Testis (tissue), 3 donors: Measurements from ENCODE around the gene DPP6. TPM values are rescaled to one million over a fixed set of nuclear protein-coding genes. Genes with fewer than 3 reads are reported as not detected.

Source experiments
- DNase-seq: peaks from one replicate; pipeline ENCODE4 v3.0.0-alpha.2; 2019
- H3K27ac ChIP-seq, 2 donors: fragments of 200-600 bp; sonication (generic); one replicate each; pipeline ENCODE4 v1.5.1; 2019
- H3K27me3 ChIP-seq: fragments of 200-600 bp; sonication (generic); one replicate; pipeline ENCODE4 v1.5.1; 2019
- H3K36me3 ChIP-seq: fragments of 200-600 bp; sonication (generic); one replicate; pipeline ENCODE4 v1.5.1; 2017; ENCODE audit warnings: low read depth; ENCODE audit errors: missing control alignments
- H3K4me1 ChIP-seq: fragments of 200-600 bp; sonication (generic); one replicate; pipeline ENCODE4 v1.5.1; 2019
- H3K4me3 ChIP-seq, 2 donors: fragments of 200-600 bp; sonication (generic); one replicate each; pipeline ENCODE4 v1.5.1; 2017 to 2019
- H3K9me3 ChIP-seq: fragments of 200-600 bp; sonication (generic); one replicate; pipeline ENCODE4 v1.5.1; 2017
- POLR2A ChIP-seq: fragments of 450-650 bp; IDR thresholded peaks from one replicate; pipeline ENCODE4 v1.6.1; 2017; ENCODE audit warnings: antibody characterized with exemption, mild to moderate bottlenecking, moderate library complexity
- WGBS, 2 donors: methylation state at CpG; one replicate each; pipeline ENCODE4 v1.1.5; 2018; 5-methylcytosine and 5-hydroxymethylcytosine counted together
- intact Hi-C: fragments of 100-400 bp; cut with DNase I; formaldehyde crosslinking; loops from one replicate; pipeline ENCODE4 v1.15.1; 2023; ENCODE audit warnings: low total_unique reads
- polyA plus RNA-seq: library from polyadenylated mRNA; stranded (reverse); fragments of 350-450 nt; fragmentation: Illumina TruSeq; extraction: RNeasy Lipid Tissue Mini Kit (QIAGEN cat#74804); gene quantifications from one replicate; pipeline ENCODE4 v1.2.3, GENCODE V29; 2014; ENCODE audit warnings: low read depth, low replicate concordance; ENCODE audit not compliant: insufficient read depth
- total RNA-seq, 2 donors: library from RNA; depleted of rRNA; stranded (reverse); fragments of >200 nt; gene quantifications; one replicate each; pipeline ENCODE4 v1.2.3, GENCODE V29; 2016
- TF ChIP-seq, protein P1 (sequence below), 3 experiments: fragments of 450-650 bp in 2 of 3; fragments of 200-600 bp in 1 of 3; sonication (generic) in 1 of 3; IDR thresholded peaks; one replicate each; pipeline ENCODE4 v1.5.1; 2016 to 2019; ENCODE audit warnings: antibody characterized with exemption in 3 of 3, mild to moderate bottlenecking in 2 of 3, moderate library complexity in 1 of 3

The DPP6 gene
- total and polyA plus RNA-seq, 3 donors from 2014 or later, result 26.0 to 78.3 (median 52.8) TPM

GRCh38 chr7:154735766-154736165, 683.6 kb downstream of the DPP6 start:
- DNase-seq, result no peak
- Histone ChIP-seq H3K27me3 (no peaks in the 10 kb centered on the region), H3K4me3 (no peak overlapping the region), H3K36me3 (no peaks in the 10 kb centered on the region), H3K4me1 (no peaks in the 10 kb centered on the region), H3K27ac (no peak overlapping the region), H3K9me3 (no peaks in the 10 kb centered on the region)
- WGBS, 2 donors, result 75 to 87% methylated on average over 3 of the region's 3 CpGs
- intact Hi-C loops, result no loop called here
- no peak for TF ChIP-seq POLR2A
- TF ChIP-seq, protein P1, sequence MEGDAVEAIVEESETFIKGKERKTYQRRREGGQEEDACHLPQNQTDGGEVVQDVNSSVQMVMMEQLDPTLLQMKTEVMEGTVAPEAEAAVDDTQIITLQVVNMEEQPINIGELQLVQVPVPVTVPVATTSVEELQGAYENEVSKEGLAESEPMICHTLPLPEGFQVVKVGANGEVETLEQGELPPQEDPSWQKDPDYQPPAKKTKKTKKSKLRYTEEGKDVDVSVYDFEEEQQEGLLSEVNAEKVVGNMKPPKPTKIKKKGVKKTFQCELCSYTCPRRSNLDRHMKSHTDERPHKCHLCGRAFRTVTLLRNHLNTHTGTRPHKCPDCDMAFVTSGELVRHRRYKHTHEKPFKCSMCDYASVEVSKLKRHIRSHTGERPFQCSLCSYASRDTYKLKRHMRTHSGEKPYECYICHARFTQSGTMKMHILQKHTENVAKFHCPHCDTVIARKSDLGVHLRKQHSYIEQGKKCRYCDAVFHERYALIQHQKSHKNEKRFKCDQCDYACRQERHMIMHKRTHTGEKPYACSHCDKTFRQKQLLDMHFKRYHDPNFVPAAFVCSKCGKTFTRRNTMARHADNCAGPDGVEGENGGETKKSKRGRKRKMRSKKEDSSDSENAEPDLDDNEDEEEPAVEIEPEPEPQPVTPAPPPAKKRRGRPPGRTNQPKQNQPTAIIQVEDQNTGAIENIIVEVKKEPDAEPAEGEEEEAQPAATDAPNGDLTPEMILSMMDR (IDR thresholded peaks at IDR 0.05), result no peak

- DNase-seq, result no peak
- WGBS, 2 donors, result 79 to 83% methylated on average over 3 of the region's 3 CpGs
- H3K27ac ChIP-seq, result no peak overlapping the region
- TF ChIP-seq, protein P1 (IDR thresholded peaks at IDR 0.05), result no peak
- TF ChIP-seq POLR2A, result no peak
- intact Hi-C loops, result no loop called here
- no peaks in the 10 kb centered on the region for H3K27me3 ChIP-seq
- no peaks in the 10 kb centered on the region for H3K9me3 ChIP-seq
- no peaks in the 10 kb centered on the region for H3K36me3 ChIP-seq
- no peaks in the 10 kb centered on the region for H3K4me1 ChIP-seq
- H3K4me3 ChIP-seq, result no peak overlapping the region
These were observed 684.2 kb downstream of the DPP6 start for GRCh38 chr7:154736389-154736788.

GRCh38 chr7:154738216-154738615, 686.0 kb downstream of the DPP6 start:
- 69 to 76% methylated on average over 5 of the region's 5 CpGs for WGBS, 2 donors
- intact Hi-C loops, result no loop called here

GRCh38 chr7:154741131-154741530, 688.9 kb downstream of the DPP6 start:
- H3K4me3 ChIP-seq, result no peak overlapping the region
- intact Hi-C loops, result no loop called here
- TF ChIP-seq, protein P1 (IDR thresholded peaks at IDR 0.05), result no peak
- no peak for TF ChIP-seq POLR2A
- no peaks in the 10 kb centered on the region for H3K4me1 ChIP-seq
- H3K27ac ChIP-seq, result no peak overlapping the region
- no peaks in the 10 kb centered on the region for H3K27me3 ChIP-seq
- DNase-seq, result no peak
- H3K9me3 ChIP-seq, result no peaks in the 10 kb centered on the region
- H3K36me3 ChIP-seq, result no peaks in the 10 kb centered on the region
- WGBS, 2 donors, result 84 to 86% methylated on average over 4 to 6 of the region's 6 CpGs

More at GRCh38 chr7:154738216-154738615, 686.0 kb downstream of the DPP6 start:
- no peak for TF ChIP-seq POLR2A
- TF ChIP-seq, protein P1 (IDR thresholded peaks at IDR 0.05), result no peak
- Histone ChIP-seq H3K27me3 (no peaks in the 10 kb centered on the region), H3K27ac (no peak overlapping the region), H3K9me3 (no peaks in the 10 kb centered on the region), H3K4me1 (no peaks in the 10 kb centered on the region), H3K36me3 (no peaks in the 10 kb centered on the region), H3K4me3 (no peak overlapping the region)
- no peak for DNase-seq

DNA sequence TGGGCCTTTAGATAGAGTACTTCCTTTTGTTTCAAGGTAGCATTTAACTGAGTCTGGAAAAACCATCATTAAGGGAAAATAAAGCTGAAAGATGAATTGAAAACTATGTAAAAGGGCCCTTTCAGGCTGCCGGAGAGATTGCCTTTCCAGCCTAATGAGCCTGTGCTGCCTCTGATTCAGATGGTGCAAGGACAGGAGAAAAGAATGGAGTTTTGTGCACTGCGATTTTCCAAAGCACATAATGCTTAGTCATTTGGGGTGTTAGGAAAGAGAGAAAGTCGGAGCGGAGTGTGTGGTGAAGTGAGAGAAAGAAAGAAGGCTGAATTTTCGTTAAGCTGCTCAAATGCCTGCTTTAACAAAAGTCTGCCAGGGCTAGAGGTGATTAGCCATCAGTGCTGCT, 691.0 kb downstream of the DPP6 start:
- TF ChIP-seq, protein P1 (IDR thresholded peaks at IDR 0.05), result no peak
- TF ChIP-seq POLR2A, result no peak
- Histone ChIP-seq H3K36me3 (no peaks in the 10 kb centered on the region), H3K4me1 (no peaks in the 10 kb centered on the region), H3K27ac (no peak overlapping the region), H3K4me3 (no peak overlapping the region), H3K9me3 (no peaks in the 10 kb centered on the region), H3K27me3 (no peaks in the 10 kb centered on the region)
- intact Hi-C loops, result no loop called here
- DNase-seq, result no peak
- WGBS, 2 donors, result 78 to 83% methylated on average over 5 of the region's 5 CpGs
